NCI-H1105 (cell line): ENCODE results near the gene PTGES.

Experiments
- DNase-seq: peaks from one replicate; lab custom pipeline; 2025; lab: John Stamatoyannopoulos, UW

The PTGES gene

GRCh38 chr9:129745200-129745599 lies 7.6 kb downstream of the PTGES start:
- DNase-seq = no peak

- no peak for DNase-seq
Measured at GRCh38 chr9:129740666-129741464, 12.0 kb downstream of the PTGES start.

- no peak for DNase-seq
Measured at GRCh38 chr9:129740174-129740573, 12.7 kb downstream of the PTGES start.

GRCh38 chr9:129739432-129739831 lies 13.4 kb downstream of the PTGES start:
- no peak for DNase-seq

GRCh38 chr9:129737479-129738274 lies 15.2 kb downstream of the PTGES start:
- DNase-seq = peak; percentile 70

GRCh38 chr9:129736334-129736733 lies 16.5 kb downstream of the PTGES start:
- DNase-seq = no peak

- DNase-seq = no peak
Measured at GRCh38 chr9:129735546-129735945, 17.3 kb downstream of the PTGES start.

GRCh38 chr9:129733632-129733953 lies 19.2 kb downstream of the PTGES start:
- DNase-seq = no peak

GRCh38 chr9:129732946-129733631 lies 19.8 kb downstream of the PTGES start:
- no peak for DNase-seq

GRCh38 chr9:129732100-129732499 lies 20.7 kb downstream of the PTGES start:
- no peak for DNase-seq

- no peak for DNase-seq
Measured at GRCh38 chr9:129731477-129732085, 21.3 kb downstream of the PTGES start.

- DNase-seq = no peak
Measured at GRCh38 chr9:129728744-129729143, 24.1 kb downstream of the PTGES start.

- DNase-seq = peak; percentile 21
Measured at GRCh38 chr9:129726322-129727160, 26.3 kb downstream of the PTGES start.

- no peak for DNase-seq
Measured at GRCh38 chr9:129725795-129726251, 27.0 kb downstream of the PTGES start.

GRCh38 chr9:129724456-129725190 lies 28.2 kb downstream of the PTGES start:
- no peak for DNase-seq

GRCh38 chr9:129722913-129723312 lies 29.9 kb downstream of the PTGES start:
- DNase-seq = no peak

GRCh38 chr9:129720865-129721545 lies 31.8 kb downstream of the PTGES start:
- DNase-seq = no peak

GRCh38 chr9:129720181-129720864 lies 32.5 kb downstream of the PTGES start:
- DNase-seq = no peak

GRCh38 chr9:129719135-129719534 lies 33.7 kb downstream of the PTGES start:
- DNase-seq = no peak
